ENCODE results near the gene EXOSC2. TPM values are rescaled to one million over a fixed set of nuclear protein-coding genes. Genes with fewer than 3 reads are reported as not detected.

The EXOSC2 gene
- total RNA-seq, 1 donor from 2014 or later = 18.4 TPM

DNA sequence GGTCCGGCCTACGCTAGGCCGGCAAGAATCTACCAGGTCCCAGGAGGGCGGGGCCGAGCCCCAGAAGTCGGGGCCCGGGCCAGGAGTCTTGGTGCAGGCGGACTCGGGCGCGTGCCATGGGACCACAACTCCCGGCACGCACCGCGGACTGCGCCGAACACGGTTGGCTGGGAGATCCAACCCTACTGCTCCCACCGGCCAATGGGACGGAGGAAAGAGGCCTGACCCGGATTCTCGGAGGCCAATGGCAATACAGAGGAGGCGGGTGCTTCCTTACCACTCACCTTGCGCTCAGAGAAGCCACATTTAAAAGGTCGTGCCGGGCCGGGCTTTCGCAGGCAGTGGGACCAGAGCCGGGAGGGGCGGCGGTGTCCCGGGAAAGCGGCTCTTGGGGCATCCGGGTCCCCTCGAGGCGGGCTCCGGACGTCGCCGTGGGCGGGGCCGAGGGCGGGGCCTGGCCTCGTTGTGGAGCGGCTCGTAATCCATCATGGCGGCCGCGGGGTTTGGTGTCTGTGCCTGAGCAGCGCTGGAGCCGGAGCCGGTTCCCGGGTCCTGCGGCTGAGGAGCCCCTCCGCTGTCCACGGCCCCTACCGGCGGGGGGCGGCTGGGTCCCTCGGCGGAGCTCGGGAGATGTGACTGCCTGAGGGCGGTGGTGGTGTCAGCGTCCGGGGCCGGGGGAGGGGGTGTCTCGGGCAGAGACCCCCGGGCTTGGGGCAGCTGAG is 19.1 kb downstream of the EXOSC2 start:
- intact Hi-C loops (cut with DNase I) = no loop called here
- Histone ChIP-seq H3K4me3 (peak overlapping the region; percentile 92), H3K36me3 (no peaks in the 10 kb centered on the region), H3K4me1 (peaks cover 31% of the 10 kb centered on the region), H3K9me3 (no peaks in the 10 kb centered on the region), H3K27me3 (ENCODE audit: low read depth) (no peaks in the 10 kb centered on the region), H3K27ac (peak overlapping the region; percentile 98)
- TF ChIP-seq, protein P1, sequence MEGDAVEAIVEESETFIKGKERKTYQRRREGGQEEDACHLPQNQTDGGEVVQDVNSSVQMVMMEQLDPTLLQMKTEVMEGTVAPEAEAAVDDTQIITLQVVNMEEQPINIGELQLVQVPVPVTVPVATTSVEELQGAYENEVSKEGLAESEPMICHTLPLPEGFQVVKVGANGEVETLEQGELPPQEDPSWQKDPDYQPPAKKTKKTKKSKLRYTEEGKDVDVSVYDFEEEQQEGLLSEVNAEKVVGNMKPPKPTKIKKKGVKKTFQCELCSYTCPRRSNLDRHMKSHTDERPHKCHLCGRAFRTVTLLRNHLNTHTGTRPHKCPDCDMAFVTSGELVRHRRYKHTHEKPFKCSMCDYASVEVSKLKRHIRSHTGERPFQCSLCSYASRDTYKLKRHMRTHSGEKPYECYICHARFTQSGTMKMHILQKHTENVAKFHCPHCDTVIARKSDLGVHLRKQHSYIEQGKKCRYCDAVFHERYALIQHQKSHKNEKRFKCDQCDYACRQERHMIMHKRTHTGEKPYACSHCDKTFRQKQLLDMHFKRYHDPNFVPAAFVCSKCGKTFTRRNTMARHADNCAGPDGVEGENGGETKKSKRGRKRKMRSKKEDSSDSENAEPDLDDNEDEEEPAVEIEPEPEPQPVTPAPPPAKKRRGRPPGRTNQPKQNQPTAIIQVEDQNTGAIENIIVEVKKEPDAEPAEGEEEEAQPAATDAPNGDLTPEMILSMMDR (IDR thresholded peaks at IDR 0.05) = no peak
- peak; percentile 99 for ATAC-seq
- DNase-seq = peak; percentile 99

GRCh38 chr9:130713286-130713960 is 19.8 kb downstream of the EXOSC2 start:
- H3K4me1 ChIP-seq = peaks cover 31% of the 10 kb centered on the region
- H3K4me3 ChIP-seq = peak overlapping the region; percentile 92
- peak overlapping the region; percentile 98 for H3K27ac ChIP-seq
- no peak for DNase-seq
- TF ChIP-seq, protein P1 (IDR thresholded peaks at IDR 0.05) = no peak
- H3K36me3 ChIP-seq = no peaks in the 10 kb centered on the region
- intact Hi-C loops (cut with DNase I) = no loop called here
- H3K27me3 ChIP-seq (ENCODE audit: low read depth) = no peaks in the 10 kb centered on the region
- peak; percentile 5 to 19 for ATAC-seq
- no peaks in the 10 kb centered on the region for H3K9me3 ChIP-seq

DNA sequence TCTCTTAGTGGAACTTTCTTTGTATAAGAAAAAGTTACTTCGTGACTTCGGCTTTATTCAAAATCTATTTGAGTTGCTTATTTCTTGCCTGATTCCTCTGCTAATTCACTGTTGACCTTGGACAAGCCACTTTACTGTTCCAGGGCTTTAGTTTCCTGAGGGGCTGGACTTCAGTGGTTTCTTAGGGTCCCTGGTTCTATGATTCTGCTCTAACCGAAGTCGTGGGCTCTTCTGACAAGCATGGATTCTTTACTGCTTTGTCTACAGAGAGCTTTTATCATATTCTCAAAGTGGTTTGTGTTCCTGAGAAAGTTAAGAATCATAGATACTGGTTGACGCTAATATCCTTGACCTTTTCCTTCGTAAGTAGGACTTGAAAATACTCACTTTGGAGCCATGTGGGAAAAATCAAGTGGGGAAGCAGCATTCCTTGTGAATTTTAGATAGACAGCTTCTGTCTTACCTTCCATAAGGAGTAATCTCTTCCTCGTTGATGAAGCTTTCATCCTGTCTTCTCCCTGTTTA is 21.1 kb downstream of the EXOSC2 start:
- ATAC-seq (no peak), DNase-seq (no peak)
- Histone ChIP-seq H3K36me3 (no peaks in the 10 kb centered on the region), H3K27me3 (ENCODE audit: low read depth) (no peaks in the 10 kb centered on the region), H3K4me1 (peaks cover 31% of the 10 kb centered on the region), H3K4me3 (peak overlapping the region; percentile 92), H3K9me3 (no peaks in the 10 kb centered on the region), H3K27ac (peak overlapping the region; percentile 98)
- TF ChIP-seq, protein P1 (IDR thresholded peaks at IDR 0.05) = no peak
- intact Hi-C loops (cut with DNase I) = no loop called here

DNA sequence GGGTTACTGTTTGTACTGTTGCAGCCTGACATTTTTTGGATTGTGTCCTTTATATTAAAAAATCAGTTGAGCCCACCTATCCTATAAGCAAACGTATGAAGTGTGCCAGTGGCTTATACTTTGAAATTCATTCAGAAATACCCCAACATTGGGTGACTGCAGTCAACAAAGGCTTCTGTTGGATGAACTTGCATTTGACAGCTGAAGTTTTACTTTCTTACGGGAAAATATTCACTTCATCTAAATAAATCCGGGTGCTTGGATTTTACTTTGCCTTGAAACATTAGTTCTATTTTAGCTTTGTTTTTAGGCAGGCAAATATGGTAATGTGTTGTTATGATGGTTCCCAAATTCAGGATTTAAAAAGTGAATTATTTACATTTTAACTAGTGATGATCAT is 21.7 kb downstream of the EXOSC2 start:
- TF ChIP-seq, protein P1 (IDR thresholded peaks at IDR 0.05) = no peak

GRCh38 chr9:130718562-130718961 is 25.0 kb downstream of the EXOSC2 start:
- ATAC-seq (no peak), DNase-seq (no peak)
- Histone ChIP-seq H3K36me3 (no peaks in the 10 kb centered on the region), H3K27me3 (ENCODE audit: low read depth) (no peaks in the 10 kb centered on the region), H3K27ac (no peak overlapping the region), H3K9me3 (no peaks in the 10 kb centered on the region), H3K4me1 (peaks cover 31% of the 10 kb centered on the region), H3K4me3 (no peak overlapping the region)
- TF ChIP-seq, protein P1 (IDR thresholded peaks at IDR 0.05) = no peak
- intact Hi-C loops (cut with DNase I) = no loop called here

More for the DNA sequence above, 21.7 kb downstream of the EXOSC2 start:
- Histone ChIP-seq H3K9me3 (no peaks in the 10 kb centered on the region), H3K27ac (no peak overlapping the region), H3K27me3 (ENCODE audit: low read depth) (no peaks in the 10 kb centered on the region), H3K36me3 (no peaks in the 10 kb centered on the region), H3K4me3 (peak overlapping the region; percentile 92), H3K4me1 (peaks cover 31% of the 10 kb centered on the region)
- intact Hi-C loops (cut with DNase I) = no loop called here
- ATAC-seq (no peak), DNase-seq (no peak)

Data from lower lobe of right lung (tissue), 2 donors.